ENCODE measurements around the gene SERPINE2.

Gene SERPINE2

GRCh38 chr2:223989856-223990232 lies 49.2 kb downstream of the SERPINE2 start:
- no peak overlapping the region for H2AFZ ChIP-seq (ENCODE audit: low read length)
- H3K4me2 ChIP-seq (ENCODE audit: low read length) = no peak overlapping the region
- H3K9ac ChIP-seq (ENCODE audit: low read length) = no peak overlapping the region
- no peaks in the 10 kb centered on the region for H3F3A ChIP-seq (ENCODE audit: insufficient read depth, low read length)
- TF ChIP-seq CTCF (IDR thresholded peaks at IDR 0.05; ENCODE audit: low read length) = no peak
- no peak for TF ChIP-seq EZH2 (IDR thresholded peaks at IDR 0.05; ENCODE audit: borderline replicate concordance, low read length)
- no peaks in the 10 kb centered on the region for H3K4me1 ChIP-seq (ENCODE audit: insufficient read depth, low read length, severe bottlenecking)
- no peaks in the 10 kb centered on the region for H3K9me3 ChIP-seq (ENCODE audit: low read length)
- no peaks in the 10 kb centered on the region for H3K79me2 ChIP-seq (ENCODE audit: insufficient read depth, low read length)
- no peaks in the 10 kb centered on the region for H3K36me3 ChIP-seq (ENCODE audit: insufficient read depth, low read length)
- H3K9me2 ChIP-seq (ENCODE audit: low read depth, low read length) = no peaks in the 10 kb centered on the region
- H3K27ac ChIP-seq (ENCODE audit: low read depth, low read length, poor library complexity, severe bottlenecking) = no peak overlapping the region
- no peaks in the 10 kb centered on the region for H4K20me1 ChIP-seq (ENCODE audit: insufficient read depth, low read length)
- 0 out of 2 replicates have a peak, but pooled peaks cover under 1% of the 10 kb centered on the region for H3K27me3 ChIP-seq (ENCODE audit: insufficient read depth, low read length)
- no peak overlapping the region for H3K4me3 ChIP-seq (ENCODE audit: low read depth, low read length, poor library complexity, severe bottlenecking)

- H3K27ac ChIP-seq (ENCODE audit: low read depth, low read length, poor library complexity, severe bottlenecking) = no peak overlapping the region
- 0 out of 2 replicates have a peak, but pooled peaks cover 5% of the 10 kb centered on the region for H3K27me3 ChIP-seq (ENCODE audit: insufficient read depth, low read length)
- no peaks in the 10 kb centered on the region for H3K9me2 ChIP-seq (ENCODE audit: low read depth, low read length)
- H3F3A ChIP-seq (ENCODE audit: insufficient read depth, low read length) = no peaks in the 10 kb centered on the region
- no peak overlapping the region for H3K4me2 ChIP-seq (ENCODE audit: low read length)
- H4K20me1 ChIP-seq (ENCODE audit: insufficient read depth, low read length) = no peaks in the 10 kb centered on the region
- no peak overlapping the region for H2AFZ ChIP-seq (ENCODE audit: low read length)
- H3K4me3 ChIP-seq (ENCODE audit: low read depth, low read length, poor library complexity, severe bottlenecking) = no peak overlapping the region
- H3K9me3 ChIP-seq (ENCODE audit: low read length) = no peaks in the 10 kb centered on the region
- TF ChIP-seq EZH2 (IDR thresholded peaks at IDR 0.05; ENCODE audit: borderline replicate concordance, low read length) (no peak), CTCF (IDR thresholded peaks at IDR 0.05; ENCODE audit: low read length) (peak; percentile 66)
- no peaks in the 10 kb centered on the region for H3K36me3 ChIP-seq (ENCODE audit: insufficient read depth, low read length)
- H3K79me2 ChIP-seq (ENCODE audit: insufficient read depth, low read length) = no peaks in the 10 kb centered on the region
- H3K9ac ChIP-seq (ENCODE audit: low read length) = no peak overlapping the region
- no peaks in the 10 kb centered on the region for H3K4me1 ChIP-seq (ENCODE audit: insufficient read depth, low read length, severe bottlenecking)
Measured at GRCh38 chr2:223989206-223989855, 49.8 kb downstream of the SERPINE2 start.

GRCh38 chr2:223981241-223981640 lies 57.8 kb downstream of the SERPINE2 start:
- Histone ChIP-seq H3K4me1 (ENCODE audit: insufficient read depth, low read length, severe bottlenecking) (no peaks in the 10 kb centered on the region), H3K36me3 (ENCODE audit: insufficient read depth, low read length) (no peaks in the 10 kb centered on the region)
- no peak for TF ChIP-seq CTCF (IDR thresholded peaks at IDR 0.05; ENCODE audit: low read length)
- TF ChIP-seq EZH2 (IDR thresholded peaks at IDR 0.05; ENCODE audit: borderline replicate concordance, low read length) = no peak

More at GRCh38 chr2:223981241-223981640, 57.8 kb downstream of the SERPINE2 start:
- Histone ChIP-seq H3K4me3 (ENCODE audit: low read depth, low read length, poor library complexity, severe bottlenecking) (no peak overlapping the region), H4K20me1 (ENCODE audit: insufficient read depth, low read length) (no peaks in the 10 kb centered on the region), H3K79me2 (ENCODE audit: insufficient read depth, low read length) (no peaks in the 10 kb centered on the region), H2AFZ (ENCODE audit: low read length) (no peak overlapping the region), H3K4me2 (ENCODE audit: low read length) (no peak overlapping the region), H3K27me3 (ENCODE audit: insufficient read depth, low read length) (peaks cover 10% of the 10 kb centered on the region; the same call in 1 of the 2 replicates), H3F3A (ENCODE audit: insufficient read depth, low read length) (no peaks in the 10 kb centered on the region), H3K9me3 (ENCODE audit: low read length) (no peaks in the 10 kb centered on the region), H3K9ac (ENCODE audit: low read length) (no peak overlapping the region), H3K27ac (ENCODE audit: low read depth, low read length, poor library complexity, severe bottlenecking) (no peak overlapping the region), H3K9me2 (ENCODE audit: low read depth, low read length) (no peaks in the 10 kb centered on the region)

All from OCI-LY1 (cell line).